GM08714 (cell line): Measurements from ENCODE around the gene SLC11A2.
"Not testable (repeated sequence)": the region's sequence is repeated elsewhere in the genome, so short reads cannot be mapped to it uniquely, and the experiment has no call there.

Experiments used
- H3K4me3 ChIP-seq: fragments of 200-500 bp; sonication (Bioruptor generic); 2 replicates; pipeline ENCODE4 v1.5.1; 2014; ENCODE audit warnings: mild to moderate bottlenecking, low read length, inconsistent platforms
- ZNF274 ChIP-seq: IDR thresholded peaks from 2 replicates; pipeline ENCODE4 v1.6.1; 2012; ENCODE audit warnings: mild to moderate bottlenecking, low read depth, low read length

Gene SLC11A2

DNA sequence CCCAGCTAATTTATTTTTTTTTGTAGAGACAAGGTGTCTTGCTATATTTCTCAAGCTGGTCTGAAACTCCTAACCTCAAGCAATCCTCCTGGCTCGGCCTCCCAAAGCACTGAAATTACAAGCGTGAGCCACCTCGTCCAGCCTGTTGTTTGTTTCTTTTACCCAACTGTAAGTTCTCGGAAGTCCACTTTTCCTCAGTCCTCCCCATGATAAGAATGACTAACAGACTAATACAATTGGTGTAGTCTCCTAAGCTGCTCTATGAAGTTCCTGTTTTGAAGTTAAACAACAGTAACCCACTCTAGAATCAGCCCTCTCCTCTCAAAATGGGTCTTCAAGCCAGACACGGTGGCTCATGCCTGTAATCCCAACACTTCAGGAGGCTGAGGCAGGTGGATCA is 37.3 kb downstream of the SLC11A2 start:
- no peak overlapping the region for H3K4me3 ChIP-seq
- no peak for TF ChIP-seq ZNF274

DNA sequence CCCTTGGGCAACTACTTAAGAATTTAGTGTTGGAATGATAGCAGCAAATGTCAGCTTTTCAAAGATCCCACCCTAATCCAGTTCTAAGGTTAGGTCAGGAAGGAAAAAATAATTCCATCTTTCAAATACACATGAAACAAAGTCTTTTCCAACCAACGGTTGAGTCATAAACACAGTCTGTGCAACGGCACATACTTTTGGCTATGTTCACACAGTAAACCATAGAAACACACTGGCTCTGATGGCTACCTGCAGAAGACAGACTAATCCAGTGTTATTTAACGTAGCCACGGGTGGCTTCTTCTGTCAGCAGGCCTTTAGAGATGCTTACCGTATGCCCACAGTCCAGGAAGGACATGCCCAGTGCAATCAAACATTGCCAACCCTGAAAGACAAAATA is 38.1 kb downstream of the SLC11A2 start:
- TF ChIP-seq ZNF274 = no peak
- no peak overlapping the region for H3K4me3 ChIP-seq

DNA sequence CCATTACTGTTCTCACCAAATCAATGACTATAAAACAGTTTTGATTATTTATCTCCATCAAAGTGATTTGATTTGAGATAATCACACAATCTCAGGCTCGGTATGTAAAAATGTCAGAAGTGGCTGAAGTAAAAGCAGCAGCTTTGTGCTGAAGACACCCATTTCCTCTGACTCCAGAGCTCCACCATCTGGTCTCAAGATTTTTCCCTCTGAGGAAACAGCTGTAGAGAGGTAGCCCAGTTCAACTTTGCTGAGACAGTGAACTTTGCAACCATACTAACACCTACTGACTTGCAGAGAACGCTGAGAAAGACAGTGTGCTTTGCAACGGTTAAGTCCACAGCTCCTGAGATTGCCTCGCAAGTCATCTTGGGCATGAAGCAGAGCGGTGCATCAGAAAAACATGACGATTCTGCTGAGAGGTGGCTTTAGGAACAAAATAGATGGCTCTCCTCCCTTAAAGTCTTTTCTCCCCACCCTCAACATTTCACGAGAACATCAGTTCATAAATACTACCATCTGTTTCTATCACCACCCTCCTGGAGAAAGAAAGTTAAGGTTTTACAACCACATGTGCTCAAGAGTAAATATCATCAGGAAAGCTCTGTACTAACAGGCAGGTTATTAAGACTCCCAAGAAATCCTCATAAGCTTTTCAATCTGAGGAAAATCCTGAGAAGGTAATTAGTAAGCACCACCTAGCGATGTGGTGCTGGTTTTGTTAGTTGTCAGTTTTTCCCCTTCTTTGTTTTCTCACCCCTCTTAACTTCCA is 39.0 kb downstream of the SLC11A2 start:
- TF ChIP-seq ZNF274 = no peak
- H3K4me3 ChIP-seq = no peak overlapping the region

DNA sequence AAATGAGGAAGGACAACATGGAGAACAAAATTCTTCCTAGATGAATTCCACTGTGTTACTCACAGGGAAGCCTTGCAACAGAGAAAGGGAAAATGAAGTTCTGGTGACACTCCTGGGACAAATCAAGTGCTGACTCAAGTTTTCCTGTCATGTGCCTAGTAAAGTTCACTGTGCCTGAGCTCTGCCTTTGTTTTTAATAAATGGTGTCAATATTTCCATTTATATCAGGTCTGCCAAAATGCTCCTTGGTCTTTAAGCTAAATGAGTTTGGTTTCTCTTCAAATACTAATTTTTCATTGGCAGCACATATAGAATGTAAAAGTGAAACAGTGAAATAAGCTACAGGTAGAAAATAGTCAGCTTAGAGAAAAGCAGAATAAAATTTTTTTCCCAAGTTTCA is 40.9 kb downstream of the SLC11A2 start:
- TF ChIP-seq ZNF274 = no peak
- no peak overlapping the region for H3K4me3 ChIP-seq

DNA sequence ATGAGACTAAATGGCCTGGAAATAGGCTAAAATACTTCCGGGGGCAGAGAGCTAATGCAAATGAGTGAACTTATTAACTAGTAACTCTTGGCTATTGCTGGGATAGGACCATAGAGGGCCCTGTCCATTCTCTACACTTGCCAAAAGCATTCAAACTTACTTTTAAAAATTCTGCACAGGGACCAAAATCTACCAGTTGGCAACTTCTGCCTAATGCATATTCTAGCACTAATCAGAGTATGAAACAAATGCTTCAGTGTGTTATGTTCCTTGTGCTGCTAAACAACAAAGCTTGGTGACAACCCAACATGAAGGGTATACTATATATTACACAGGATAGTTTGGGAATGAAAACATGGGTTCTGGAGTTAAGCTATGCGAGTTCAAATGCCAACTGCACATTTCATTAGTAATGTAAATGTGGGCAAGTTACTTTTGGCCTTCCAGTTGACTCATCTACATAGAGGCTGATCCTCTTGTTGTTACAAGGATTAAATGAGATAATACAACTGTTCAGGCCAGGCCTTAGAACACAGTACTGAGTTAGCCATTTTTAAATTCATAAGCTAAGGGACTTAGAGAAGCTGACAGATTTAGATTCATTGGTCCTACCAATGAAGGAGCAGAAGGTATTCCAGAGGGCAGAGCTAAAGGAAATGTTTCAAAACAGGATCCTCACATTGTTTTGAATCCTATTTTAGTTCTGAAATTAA is 41.4 kb downstream of the SLC11A2 start:
- H3K4me3 ChIP-seq = no peak overlapping the region
- TF ChIP-seq ZNF274 = no peak

DNA sequence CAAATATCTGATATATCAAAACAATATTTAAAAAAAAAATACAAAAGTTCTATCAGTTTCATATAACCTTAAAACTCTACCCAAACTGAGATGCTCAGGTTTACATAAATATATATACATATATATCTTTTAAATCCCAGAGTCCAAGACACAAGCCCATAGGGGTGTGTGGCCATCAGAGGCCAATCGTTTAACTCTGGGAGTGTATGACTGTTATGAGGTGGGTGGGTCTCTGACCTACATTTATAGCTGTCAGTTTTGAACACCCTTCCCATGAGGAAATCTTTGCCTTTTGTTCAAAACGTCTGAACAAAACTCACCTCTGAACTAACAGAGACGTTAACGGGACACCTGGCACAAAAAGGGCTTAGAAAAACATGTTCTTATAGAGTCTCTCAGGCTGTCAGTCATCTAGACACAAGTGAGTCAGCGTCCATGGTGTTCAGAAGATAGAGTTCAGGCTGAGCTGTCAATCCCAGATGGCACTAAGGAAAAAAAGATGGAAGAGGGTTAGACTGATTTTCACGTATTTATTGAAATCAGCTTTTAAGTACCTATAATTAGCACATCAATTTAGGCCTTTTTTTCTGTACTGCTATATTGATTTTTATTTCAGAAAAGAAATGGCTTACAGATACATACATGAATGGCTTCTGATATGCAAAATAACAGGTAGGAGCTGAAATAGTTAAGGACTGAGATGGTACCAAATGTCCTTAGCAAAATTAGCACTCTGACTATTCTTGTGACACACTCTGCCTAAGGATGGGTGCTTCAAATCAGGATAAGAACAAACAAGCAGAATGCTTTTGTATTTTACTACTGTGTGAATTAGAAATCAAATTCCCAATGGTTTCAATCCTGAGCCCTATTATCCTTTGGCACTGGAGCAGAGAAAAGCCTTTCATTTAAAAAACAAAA is 44.6 kb downstream of the SLC11A2 start:
- TF ChIP-seq ZNF274 = no peak
- no peak overlapping the region for H3K4me3 ChIP-seq

DNA sequence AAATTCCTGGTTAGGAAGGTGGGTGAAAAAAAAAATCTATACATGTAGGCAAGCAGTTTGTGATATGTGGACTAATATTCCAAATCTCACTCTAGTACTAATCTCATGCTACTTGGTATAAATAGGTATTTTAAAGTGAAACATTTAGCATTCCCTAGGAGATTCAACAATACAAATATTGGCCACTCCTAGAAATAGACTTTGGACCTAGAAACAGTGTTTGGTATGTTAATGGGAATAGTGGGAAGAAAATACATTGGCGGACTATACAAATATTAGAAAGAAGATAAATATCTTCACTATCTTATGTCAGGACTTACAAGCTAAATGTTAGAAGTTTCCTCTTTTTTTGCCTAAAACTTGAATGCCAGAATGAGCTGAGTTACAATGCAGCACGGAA is 45.6 kb downstream of the SLC11A2 start:
- H3K4me3 ChIP-seq = no peak overlapping the region
- TF ChIP-seq ZNF274 = no peak

DNA sequence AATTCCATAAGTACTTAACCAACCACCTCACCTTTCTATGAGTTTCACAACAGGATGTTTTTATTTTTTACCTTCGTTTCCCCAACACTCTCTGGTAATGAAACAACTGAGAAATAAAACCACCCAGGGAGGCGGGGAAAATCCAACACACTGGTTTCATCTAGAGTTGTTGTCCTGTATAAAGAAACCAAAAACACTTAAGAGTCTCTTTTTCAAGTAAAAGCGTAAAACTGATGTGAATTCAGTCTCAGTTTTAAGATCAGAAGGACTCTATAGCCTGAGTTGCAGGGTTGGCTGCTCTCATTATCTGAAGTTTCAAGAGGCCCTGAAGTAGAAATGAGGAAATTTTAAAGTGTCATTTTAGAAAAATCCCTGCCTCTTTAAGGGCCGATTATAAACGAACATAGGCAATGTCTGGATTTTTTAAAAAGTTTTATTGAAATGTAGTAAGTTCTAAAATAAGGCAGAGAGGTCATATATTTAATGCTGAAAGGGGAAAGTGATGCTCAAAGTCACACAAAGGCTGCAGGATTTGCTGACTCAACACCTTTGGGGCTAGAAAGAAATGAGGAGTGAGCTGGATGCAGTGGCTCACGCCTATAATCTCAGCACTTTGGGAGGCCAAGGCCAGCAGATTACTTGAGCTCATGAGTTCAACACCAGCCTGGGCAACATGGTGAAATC is 46.7 kb downstream of the SLC11A2 start:
- no peak for TF ChIP-seq ZNF274
- no peak overlapping the region for H3K4me3 ChIP-seq

DNA sequence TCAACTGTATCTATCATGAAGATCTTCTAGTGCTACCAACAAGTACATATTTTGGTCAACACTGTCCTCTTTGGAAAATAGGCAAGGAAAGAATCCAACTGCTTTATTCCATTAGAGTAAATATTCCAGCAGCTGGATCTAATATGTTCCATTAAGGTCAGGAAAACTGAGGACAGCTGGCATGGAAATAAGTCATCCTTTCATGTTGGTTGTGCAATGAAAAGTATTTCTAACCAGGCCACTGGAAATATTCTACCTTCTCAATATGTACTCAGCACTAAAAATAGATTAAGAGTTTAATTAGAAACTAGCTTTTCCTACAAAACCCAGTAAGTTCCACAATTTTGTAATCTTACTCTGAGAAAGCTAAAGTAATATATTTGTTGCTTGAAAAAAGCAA is 54.2 kb downstream of the SLC11A2 start:
- no peak for TF ChIP-seq ZNF274
- H3K4me3 ChIP-seq = no peak overlapping the region

DNA sequence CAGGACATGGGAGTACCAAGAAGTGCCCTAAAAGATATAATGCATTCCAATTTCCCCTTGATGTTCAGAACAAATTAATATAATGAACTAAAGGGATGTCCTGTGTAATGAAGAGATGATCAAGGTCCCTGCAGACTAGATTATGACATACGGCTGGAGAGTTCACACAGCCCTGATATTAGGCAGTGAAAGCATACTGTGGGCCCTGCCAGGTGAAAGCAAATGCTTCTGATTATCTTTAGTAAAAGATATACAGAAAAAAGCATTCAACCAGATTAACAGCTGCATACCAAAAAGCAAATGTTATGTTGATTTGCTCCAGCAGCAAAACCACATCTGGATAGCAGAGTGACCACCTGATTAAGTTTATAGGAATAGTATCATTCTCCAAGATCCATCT is 61.8 kb downstream of the SLC11A2 start:
- no peak for TF ChIP-seq ZNF274
- H3K4me3 ChIP-seq = no peak overlapping the region

DNA sequence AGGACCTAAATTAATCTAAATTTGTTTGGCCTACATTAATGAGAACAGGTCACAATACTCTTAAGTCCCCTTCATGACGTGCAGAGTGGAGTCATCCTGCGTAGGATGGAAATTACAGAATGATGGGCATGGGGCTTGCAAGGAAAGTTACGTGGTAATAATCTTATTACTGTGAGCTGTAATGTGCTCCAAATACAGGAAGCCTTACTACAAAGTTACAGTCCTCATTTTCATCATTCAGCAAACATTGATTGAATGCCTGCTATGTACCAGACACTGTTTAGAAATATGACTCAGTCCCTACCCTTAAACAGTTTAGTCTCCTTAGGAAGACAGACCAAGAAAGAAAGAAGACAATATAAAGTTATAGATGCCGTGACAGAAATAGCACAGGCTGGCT is 64.5 kb downstream of the SLC11A2 start:
- TF ChIP-seq ZNF274 = no peak
- no peak overlapping the region for H3K4me3 ChIP-seq

DNA sequence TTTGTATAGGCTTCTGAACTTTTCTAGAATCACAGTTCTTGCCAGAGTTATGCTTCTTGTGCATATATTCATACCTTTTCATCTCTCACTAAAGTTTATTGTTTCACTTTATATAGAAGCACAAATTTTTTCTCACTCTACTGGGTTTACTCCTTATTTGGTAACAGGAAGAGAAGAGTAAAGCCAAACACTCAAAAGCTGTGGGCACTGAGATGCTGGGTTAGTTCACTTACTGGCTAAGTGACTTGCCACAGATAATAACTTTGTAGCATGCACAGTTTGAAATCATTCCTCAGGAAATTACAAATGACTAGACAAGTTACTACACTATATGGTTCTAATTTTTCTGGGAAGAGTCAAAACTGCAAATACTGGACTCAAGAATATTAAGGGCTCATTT is 66.1 kb downstream of the SLC11A2 start:
- no peak overlapping the region for H3K4me3 ChIP-seq
- TF ChIP-seq ZNF274 = no peak

DNA sequence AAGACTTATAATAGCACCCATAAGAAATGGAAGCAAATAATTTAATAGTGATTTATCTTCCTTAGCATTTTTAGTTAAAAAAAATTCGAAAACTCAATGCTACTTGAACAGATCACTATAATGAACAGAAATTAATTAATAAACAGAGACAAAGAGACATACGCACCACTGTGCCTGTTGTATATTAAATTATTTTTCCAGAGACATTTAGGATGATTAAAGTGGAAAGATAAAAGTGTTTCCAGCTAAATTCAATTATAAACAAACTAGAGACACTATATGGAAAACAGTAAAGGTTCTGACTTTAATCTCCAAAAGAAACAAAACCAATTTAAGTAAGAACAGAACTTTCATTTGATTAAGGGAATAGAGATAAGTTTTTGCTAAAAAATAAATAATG is 70.5 kb downstream of the SLC11A2 start:
- no peak for TF ChIP-seq ZNF274
- no peak overlapping the region for H3K4me3 ChIP-seq

DNA sequence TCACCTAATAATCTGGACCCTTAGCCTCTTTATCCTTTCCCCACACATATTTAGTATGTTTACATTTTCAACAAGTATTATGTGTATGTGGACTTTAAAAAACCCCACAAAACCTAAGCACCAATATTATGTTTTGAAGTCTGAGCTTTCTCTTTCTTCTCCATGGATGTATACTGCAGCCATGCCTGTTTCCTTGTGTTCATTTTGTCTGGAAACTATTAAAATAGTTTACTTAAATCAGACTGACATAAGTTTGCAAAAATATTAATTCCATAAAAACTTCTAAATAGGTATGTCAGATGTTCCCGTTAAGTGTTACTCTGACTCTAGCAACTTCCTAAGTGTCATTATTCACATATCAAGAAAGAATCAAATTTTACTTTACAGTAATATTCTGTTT is 70.9 kb downstream of the SLC11A2 start:
- H3K4me3 ChIP-seq = no peak overlapping the region
- TF ChIP-seq ZNF274 = no peak

DNA sequence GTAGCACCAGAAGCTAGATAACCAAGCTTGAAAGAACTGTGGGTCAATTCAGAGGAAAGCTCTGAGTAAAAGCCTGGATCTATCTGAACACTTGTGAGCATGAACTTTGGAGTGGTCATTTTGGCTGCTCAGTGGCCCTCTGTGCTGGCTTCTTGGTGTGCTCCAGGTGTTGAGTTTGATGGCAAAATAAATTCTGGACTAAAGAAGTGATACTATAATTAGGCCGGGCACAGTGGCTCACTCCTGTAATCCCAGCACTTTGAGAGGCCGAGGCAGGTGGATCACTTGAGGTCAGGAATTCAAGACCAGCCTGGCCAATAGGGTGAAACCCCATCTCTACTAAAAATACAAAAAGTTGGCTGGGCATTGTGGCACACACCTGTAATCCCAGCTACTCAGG is 71.4 kb downstream of the SLC11A2 start:
- not testable (repeated sequence) for H3K4me3 ChIP-seq
